Mesendoderm (in vitro differentiated cells): ENCODE measurements around the gene ABCA4.

Experiments used
- DNase-seq: peaks from one replicate; pipeline ENCODE4 v3.0.0; 2013
- H2AK5ac ChIP-seq: 2 replicates; pipeline ENCODE4 v1.6.1; 2013; ENCODE audit warnings: low read length, inconsistent platforms
- H2BK120ac ChIP-seq: 2 replicates; pipeline ENCODE4 v1.6.1; 2013; ENCODE audit warnings: low read depth, mild to moderate bottlenecking, low read length, moderate library complexity, mixed read lengths
- H2BK15ac ChIP-seq: replicated peaks from 2 replicates; pipeline ENCODE4 v1.6.1; 2013; ENCODE audit warnings: low read depth, mild to moderate bottlenecking, moderate library complexity
- H2BK5ac ChIP-seq: 2 replicates; pipeline ENCODE4 v1.6.1; 2013; ENCODE audit warnings: low read length, inconsistent platforms
- H3K18ac ChIP-seq: 2 replicates; pipeline ENCODE4 v1.6.1; 2013; ENCODE audit warnings: mild to moderate bottlenecking, low read length, mixed read lengths
- H3K23ac ChIP-seq: one replicate; pipeline ENCODE4 v1.6.1; 2013; ENCODE audit warnings: low read length
- H3K27ac ChIP-seq: 2 replicates; pipeline ENCODE4 v1.5.1; 2013; ENCODE audit warnings: low read depth, mild to moderate bottlenecking, inconsistent platforms, low read length, moderate library complexity
- H3K27me3 ChIP-seq: 2 replicates; pipeline ENCODE4 v1.6.1; 2013; ENCODE audit warnings: low read length, control low read depth, mild to moderate bottlenecking, inconsistent platforms; ENCODE audit not compliant: insufficient read depth, poor library complexity
- H3K36me3 ChIP-seq: 2 replicates; pipeline ENCODE4 v1.6.1; 2013; ENCODE audit warnings: low read length, inconsistent platforms; ENCODE audit not compliant: control insufficient read depth, insufficient read depth
- H3K4ac ChIP-seq: one replicate; pipeline ENCODE4 v1.6.1; 2013; ENCODE audit warnings: low read depth, mild to moderate bottlenecking, low read length, moderate library complexity
- H3K4me1 ChIP-seq: 2 replicates; pipeline ENCODE4 v1.6.1; 2013; ENCODE audit warnings: low read depth, low read length, inconsistent platforms; ENCODE audit not compliant: control insufficient read depth
- H3K4me2 ChIP-seq: 2 replicates; pipeline ENCODE4 v1.6.1; 2013; ENCODE audit warnings: low read length
- H3K4me3 ChIP-seq: 2 replicates; pipeline ENCODE4 v1.5.1; 2013; ENCODE audit warnings: mild to moderate bottlenecking, low read length
- H3K56ac ChIP-seq: one replicate; pipeline ENCODE4 v1.6.1; 2013; ENCODE audit warnings: low read length
- H3K79me1 ChIP-seq: 2 replicates; pipeline ENCODE4 v1.6.1; 2013; ENCODE audit warnings: low read length, inconsistent platforms
- H3K79me2 ChIP-seq: 2 replicates; pipeline ENCODE4 v1.6.1; 2013; ENCODE audit warnings: mild to moderate bottlenecking, low read length; ENCODE audit not compliant: control insufficient read depth, insufficient read depth
- H3K9ac ChIP-seq: 2 replicates; pipeline ENCODE4 v1.6.1; 2013; ENCODE audit warnings: low read length, inconsistent platforms
- H4K5ac ChIP-seq: one replicate; pipeline ENCODE4 v1.6.1; 2013; ENCODE audit warnings: low read length
- H4K8ac ChIP-seq: one replicate; pipeline ENCODE4 v1.6.1; 2013; ENCODE audit warnings: low read depth, mild to moderate bottlenecking, control low read depth, low read length, moderate library complexity
- WGBS: extraction: QIAGEN DNeasy Blood & Tissue Kit; methylation state at CpG from one replicate; pipeline ENCODE4 v1.1.7; 2013; ENCODE audit warnings: low lambda C conversion rate, missing lambda C conversion rate; ENCODE audit not compliant: insufficient coverage; ENCODE audit errors: extremely low coverage; 5-methylcytosine and 5-hydroxymethylcytosine counted together

ABCA4 gene

GRCh38 chr1:93980320-93981273 lies 140.4 kb downstream of the ABCA4 start:
- H4K5ac ChIP-seq = no peak overlapping the region
- no peak overlapping the region for H2BK120ac ChIP-seq
- no peaks in the 10 kb centered on the region for H3K27me3 ChIP-seq
- H3K18ac ChIP-seq = no peak overlapping the region
- H2BK15ac ChIP-seq = no peak overlapping the region
- no peak overlapping the region for H2AK5ac ChIP-seq
- H3K79me2 ChIP-seq = no peaks in the 10 kb centered on the region
- no peak overlapping the region for H3K23ac ChIP-seq
- H3K4me2 ChIP-seq = no peak overlapping the region
- H3K4ac ChIP-seq = no peak overlapping the region
- H2BK5ac ChIP-seq = no peak overlapping the region
- no peaks in the 10 kb centered on the region for H3K36me3 ChIP-seq
- no peaks in the 10 kb centered on the region for H3K79me1 ChIP-seq
- no peak overlapping the region for H4K8ac ChIP-seq
- H3K56ac ChIP-seq = no peak overlapping the region
- peak; percentile 77 for DNase-seq
- H3K9ac ChIP-seq = no peak overlapping the region
- H3K4me3 ChIP-seq = no peak overlapping the region
- WGBS = no CpG with 5 or more reads among the region's 10 CpGs
- no peak overlapping the region for H3K27ac ChIP-seq
- no peaks in the 10 kb centered on the region for H3K4me1 ChIP-seq

- no peak overlapping the region for H3K18ac ChIP-seq
- no peaks in the 10 kb centered on the region for H3K79me1 ChIP-seq
- no peak overlapping the region for H3K9ac ChIP-seq
- no peak overlapping the region for H3K4ac ChIP-seq
- no peak for DNase-seq
- no peak overlapping the region for H3K56ac ChIP-seq
- H3K36me3 ChIP-seq = no peaks in the 10 kb centered on the region
- no peak overlapping the region for H2BK15ac ChIP-seq
- H3K4me3 ChIP-seq = no peak overlapping the region
- no peak overlapping the region for H3K23ac ChIP-seq
- H3K79me2 ChIP-seq = no peaks in the 10 kb centered on the region
- H2BK120ac ChIP-seq = no peak overlapping the region
- H4K5ac ChIP-seq = no peak overlapping the region
- no peak overlapping the region for H2AK5ac ChIP-seq
- WGBS = no CpG with 5 or more reads among the region's 4 CpGs
- H4K8ac ChIP-seq = no peak overlapping the region
- H3K4me1 ChIP-seq = no peaks in the 10 kb centered on the region
- H3K27ac ChIP-seq = no peak overlapping the region
- no peaks in the 10 kb centered on the region for H3K27me3 ChIP-seq
- no peak overlapping the region for H3K4me2 ChIP-seq
- no peak overlapping the region for H2BK5ac ChIP-seq
These were observed 141.1 kb downstream of the ABCA4 start for GRCh38 chr1:93979718-93980319.

DNA sequence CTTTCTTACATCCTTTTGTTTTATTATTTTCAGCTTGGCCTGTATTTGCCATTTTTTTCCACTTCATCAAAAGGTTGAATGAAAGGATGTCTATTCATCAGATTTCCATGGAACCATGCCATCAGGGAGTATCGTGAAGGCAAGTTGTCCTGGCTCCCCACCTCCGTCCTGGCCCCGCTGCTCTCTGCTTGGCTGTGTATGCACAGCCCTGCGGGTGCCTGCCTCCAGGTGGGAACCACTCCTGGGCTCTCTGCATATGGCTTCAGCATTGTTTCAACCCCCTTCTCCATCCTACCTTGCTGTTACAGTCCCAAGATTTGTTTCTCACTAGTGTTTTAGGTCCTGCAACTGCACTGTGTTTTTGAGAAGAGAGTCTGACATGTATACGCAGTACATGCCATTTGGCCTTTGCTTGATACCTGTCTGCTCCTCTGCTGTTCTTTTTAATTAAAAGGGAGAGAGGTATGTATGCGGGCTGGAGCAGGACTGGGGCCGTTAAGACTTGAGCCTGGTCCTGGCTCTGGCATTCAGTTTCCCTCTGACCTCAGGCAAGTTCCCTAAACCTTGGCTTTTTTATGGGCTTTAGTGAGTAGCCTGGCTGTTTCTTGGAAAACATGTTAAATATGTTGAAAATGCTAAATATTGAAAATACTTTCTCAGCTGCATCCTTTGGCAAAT lies 141.8 kb downstream of the ABCA4 start:
- Histone ChIP-seq H2AK5ac (no peak overlapping the region), H3K9ac (no peak overlapping the region), H3K56ac (no peak overlapping the region), H3K4me3 (no peak overlapping the region), H3K36me3 (no peaks in the 10 kb centered on the region), H3K27ac (no peak overlapping the region), H4K5ac (no peak overlapping the region), H3K4ac (no peak overlapping the region), H3K27me3 (no peaks in the 10 kb centered on the region), H3K4me2 (no peak overlapping the region), H3K79me2 (no peaks in the 10 kb centered on the region), H3K4me1 (no peaks in the 10 kb centered on the region), H2BK5ac (no peak overlapping the region), H4K8ac (no peak overlapping the region), H2BK120ac (no peak overlapping the region), H3K18ac (no peak overlapping the region), H3K79me1 (no peaks in the 10 kb centered on the region), H2BK15ac (no peak overlapping the region), H3K23ac (no peak overlapping the region)
- DNase-seq = peak; percentile 22
- WGBS = no CpG with 5 or more reads among the region's 7 CpGs

GRCh38 chr1:93977598-93977945 lies 143.4 kb downstream of the ABCA4 start:
- Histone ChIP-seq H3K18ac (no peak overlapping the region), H3K4me1 (no peaks in the 10 kb centered on the region), H4K5ac (no peak overlapping the region), H3K79me1 (no peaks in the 10 kb centered on the region), H3K79me2 (no peaks in the 10 kb centered on the region), H3K23ac (no peak overlapping the region), H3K27ac (no peak overlapping the region), H3K36me3 (no peaks in the 10 kb centered on the region), H2BK120ac (no peak overlapping the region), H3K9ac (no peak overlapping the region), H3K56ac (no peak overlapping the region), H2BK5ac (no peak overlapping the region), H3K27me3 (no peaks in the 10 kb centered on the region), H3K4me3 (no peak overlapping the region), H2BK15ac (no peak overlapping the region), H4K8ac (no peak overlapping the region), H3K4me2 (no peak overlapping the region), H2AK5ac (no peak overlapping the region), H3K4ac (no peak overlapping the region)
- DNase-seq = no peak
- no CpG with 5 or more reads among the region's 1 CpG for WGBS

DNA sequence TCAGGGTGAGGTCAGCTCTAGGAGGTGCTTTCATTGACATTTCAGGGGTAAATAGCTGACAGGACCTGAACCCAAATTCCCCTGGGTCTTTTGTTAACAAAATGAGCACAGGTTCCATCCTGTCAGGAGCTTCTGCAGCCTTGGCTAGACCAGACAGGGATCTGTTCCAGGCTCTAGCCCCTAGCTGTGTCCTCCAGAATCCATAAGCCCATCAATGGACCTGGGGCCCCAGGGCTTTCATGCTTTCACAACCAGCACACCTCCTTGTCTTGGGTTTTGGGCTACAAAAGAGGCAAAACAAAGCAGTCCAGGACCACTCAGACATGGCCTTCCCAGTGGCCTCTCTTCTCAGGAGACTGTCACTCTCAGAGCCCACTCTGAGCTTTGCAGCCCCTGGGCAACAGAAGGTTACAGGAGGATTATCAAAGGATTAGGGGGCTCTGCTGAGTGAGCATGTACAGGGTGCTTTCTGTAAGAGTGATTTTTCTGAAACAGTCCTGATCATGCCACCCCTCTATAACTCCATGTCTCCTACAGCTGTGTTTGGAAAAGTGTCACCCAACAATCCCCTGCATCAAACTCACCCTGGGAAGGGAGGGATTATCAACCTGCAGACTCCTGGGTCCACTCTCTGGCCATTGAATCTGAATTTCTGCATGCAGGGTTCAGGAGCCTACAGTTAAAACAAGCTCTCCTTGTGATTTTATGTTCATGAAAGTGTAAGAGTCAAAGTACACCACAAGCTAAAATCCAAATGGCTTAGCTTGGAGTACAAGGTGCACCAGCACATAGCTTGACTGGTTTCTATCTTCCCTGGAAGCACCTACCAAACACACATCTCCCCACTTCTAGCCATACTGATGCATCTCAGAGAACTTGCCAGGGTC lies 144.0 kb downstream of the ABCA4 start:
- no peaks in the 10 kb centered on the region for H3K36me3 ChIP-seq
- peak; percentile 11 for DNase-seq
- H3K23ac ChIP-seq = no peak overlapping the region
- H3K4me2 ChIP-seq = no peak overlapping the region
- H3K4me3 ChIP-seq = no peak overlapping the region
- no peak overlapping the region for H2BK5ac ChIP-seq
- H4K8ac ChIP-seq = no peak overlapping the region
- H3K56ac ChIP-seq = no peak overlapping the region
- H3K27ac ChIP-seq = no peak overlapping the region
- H2AK5ac ChIP-seq = no peak overlapping the region
- no peaks in the 10 kb centered on the region for H3K4me1 ChIP-seq
- H3K9ac ChIP-seq = no peak overlapping the region
- H4K5ac ChIP-seq = no peak overlapping the region
- no peaks in the 10 kb centered on the region for H3K79me1 ChIP-seq
- H3K79me2 ChIP-seq = no peaks in the 10 kb centered on the region
- no peak overlapping the region for H3K4ac ChIP-seq
- H2BK15ac ChIP-seq = no peak overlapping the region
- H3K27me3 ChIP-seq = no peaks in the 10 kb centered on the region
- no peak overlapping the region for H2BK120ac ChIP-seq
- no peak overlapping the region for H3K18ac ChIP-seq
